ENCODE results near the gene YEATS4.

Gene YEATS4

DNA sequence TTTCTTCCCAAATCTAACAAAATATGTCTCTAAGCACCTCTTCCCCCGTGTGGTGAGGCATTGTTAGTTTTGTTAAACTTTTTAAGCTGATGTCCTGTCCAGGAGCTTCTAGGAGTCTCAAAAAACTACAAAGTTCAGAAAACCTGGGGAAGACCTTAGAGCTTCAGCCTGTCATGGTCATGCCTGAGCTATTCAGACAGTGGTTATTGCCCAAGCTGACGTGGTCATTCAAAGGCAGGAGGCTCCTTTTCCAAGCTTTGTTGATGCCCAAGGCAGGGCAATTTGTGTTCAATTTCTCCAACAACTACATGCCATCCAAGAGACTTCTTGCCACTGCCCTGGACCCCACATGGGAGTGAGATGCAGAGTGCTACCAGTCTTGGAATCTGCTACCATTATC, 17.1 kb upstream of the YEATS4 start:
- DNase-seq (ENCODE audit: low read depth): no peak

DNA sequence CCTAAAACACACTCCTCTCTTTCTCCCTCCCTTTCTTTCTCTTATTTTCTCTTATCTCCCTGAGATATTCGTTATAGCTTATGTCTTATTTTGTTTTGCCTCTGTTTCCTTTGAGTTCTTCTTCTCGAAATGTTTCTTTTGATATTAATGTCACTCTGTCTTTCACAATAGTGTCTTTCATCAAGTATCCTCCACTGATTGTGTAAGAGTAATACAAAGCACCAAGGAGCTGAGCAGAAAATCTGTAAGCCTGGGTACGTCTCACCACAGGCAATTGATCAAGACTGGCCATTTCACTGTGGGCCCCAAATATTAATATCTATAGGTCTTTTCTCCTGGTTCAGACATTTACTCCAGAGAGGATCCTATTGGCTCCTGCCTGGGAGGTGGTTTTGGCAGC, 16.2 kb upstream of the YEATS4 start:
- DNase-seq (ENCODE audit: low read depth): no peak

- DNase-seq (ENCODE audit: low read depth): no peak
Measured at GRCh38 chr12:69343885-69344612, 15.5 kb upstream of the YEATS4 start.

DNA sequence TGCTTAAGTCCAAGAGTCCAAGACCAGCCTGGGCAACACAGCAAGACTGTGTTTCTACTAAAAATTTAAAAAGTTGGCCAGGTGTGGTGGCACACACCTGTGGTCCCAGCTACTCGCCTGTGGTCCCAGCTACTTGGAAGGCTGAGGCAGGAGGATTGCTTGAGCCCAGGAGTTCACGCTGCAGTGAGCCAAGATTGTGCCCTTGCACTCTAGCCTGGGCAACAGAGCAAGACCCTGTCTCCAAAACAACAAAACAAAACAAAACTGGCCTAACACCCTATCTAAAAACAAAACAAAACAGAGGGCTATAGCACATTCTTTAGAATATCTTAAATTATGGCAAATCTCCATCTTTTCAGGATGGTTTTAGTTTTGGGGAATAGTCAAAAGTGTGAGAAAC, 14.5 kb upstream of the YEATS4 start:
- no peak for DNase-seq (ENCODE audit: low read depth)

GRCh38 chr12:69345742-69346141, 13.8 kb upstream of the YEATS4 start:
- no peak for DNase-seq (ENCODE audit: low read depth)

GRCh38 chr12:69348162-69348938, 11.2 kb upstream of the YEATS4 start, which contains the start of gene LYZ:
Gene LYZ, plus strand, starts transcription at chr12:69348381. Its CDS starts 28 bp downstream, at chr12:69348409.
- no peak for DNase-seq (ENCODE audit: low read depth)

GRCh38 chr12:69350002-69350626, 9.4 kb upstream of the YEATS4 start:
- no peak for DNase-seq (ENCODE audit: low read depth)

- no peak for DNase-seq (ENCODE audit: low read depth)
Measured at GRCh38 chr12:69350777-69351176, 8.8 kb upstream of the YEATS4 start.

DNA sequence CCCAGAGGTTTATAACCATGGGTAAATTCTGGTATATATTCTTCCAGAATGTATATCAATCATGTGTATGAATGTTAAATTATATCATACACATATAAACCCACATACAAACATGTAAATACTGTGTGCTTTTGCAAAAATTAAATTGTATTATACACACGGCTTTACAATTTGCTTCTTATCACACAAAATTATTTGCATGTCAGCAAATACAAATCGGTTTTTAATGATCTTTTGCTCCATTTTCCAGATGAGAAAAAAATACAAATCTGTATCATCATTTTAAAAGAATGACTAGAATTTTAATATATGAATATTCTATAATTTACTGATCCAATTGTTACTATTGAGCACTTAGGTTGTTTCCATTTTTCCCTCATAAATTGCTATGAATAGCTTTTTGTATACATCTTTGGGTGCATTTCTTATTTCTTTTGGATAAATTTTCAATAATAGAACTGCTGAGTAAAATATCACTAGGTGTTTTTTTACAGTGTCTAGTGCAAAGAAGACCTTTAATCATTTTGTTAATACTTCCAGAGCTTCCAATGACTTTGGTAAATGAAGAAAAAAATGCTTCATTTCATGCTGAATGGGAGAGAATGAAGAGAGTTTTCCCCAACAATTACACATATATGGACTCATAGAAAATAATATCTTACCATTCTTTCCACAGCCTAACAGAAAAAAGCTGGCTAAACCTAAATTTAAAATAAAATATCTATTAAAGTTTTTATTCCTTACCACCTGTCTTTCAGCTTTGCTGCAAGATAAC, 7.9 kb upstream of the YEATS4 start:
- no peak for DNase-seq (ENCODE audit: low read depth)

- no peak for DNase-seq (ENCODE audit: low read depth)
Measured at GRCh38 chr12:69352904-69353303, 6.6 kb upstream of the YEATS4 start.

DNA sequence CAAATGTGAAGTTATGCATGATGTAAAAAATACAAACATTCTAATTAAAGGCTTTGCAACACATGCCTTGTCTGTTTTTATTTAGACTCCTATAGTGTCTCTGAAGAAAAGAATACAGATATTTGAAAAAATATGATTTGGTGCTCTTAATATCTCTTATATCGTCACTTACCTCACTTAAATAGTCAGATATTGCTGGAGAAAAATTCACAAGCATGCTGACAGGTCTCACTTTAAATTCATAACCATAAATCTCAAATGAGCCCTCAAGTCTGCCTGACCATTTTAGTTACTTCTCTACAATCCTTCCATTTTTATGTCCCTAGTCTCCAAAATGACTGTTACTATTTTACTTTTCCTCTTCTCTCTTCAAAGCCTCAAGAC, 5.4 kb upstream of the YEATS4 start:
- DNase-seq (ENCODE audit: low read depth): no peak

GRCh38 chr12:69354556-69355187, 4.9 kb upstream of the YEATS4 start:
- no peak for DNase-seq (ENCODE audit: low read depth)

- DNase-seq (ENCODE audit: low read depth): no peak
Measured at GRCh38 chr12:69355363-69356028, 4.0 kb upstream of the YEATS4 start.

DNA sequence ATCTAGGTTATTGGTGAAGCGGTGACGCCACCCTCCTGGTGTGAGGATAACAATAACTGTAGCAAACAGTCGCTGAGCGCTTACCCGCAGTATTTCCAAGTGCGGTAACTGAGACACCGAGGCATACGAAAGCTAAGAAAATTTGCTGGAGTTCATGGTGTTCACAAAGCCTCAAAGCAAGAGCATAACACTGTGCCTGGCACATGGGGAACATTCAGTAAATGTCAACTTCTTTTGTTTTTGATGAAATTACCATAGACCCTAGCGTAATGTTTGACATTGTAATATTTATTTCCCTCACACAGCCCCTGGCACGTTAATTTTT, 767 bp downstream of the YEATS4 start:
- DNase-seq (ENCODE audit: low read depth): no peak

- DNase-seq (ENCODE audit: low read depth): no peak
Measured at GRCh38 chr12:69366796-69367195, 7.3 kb downstream of the YEATS4 start.

DNA sequence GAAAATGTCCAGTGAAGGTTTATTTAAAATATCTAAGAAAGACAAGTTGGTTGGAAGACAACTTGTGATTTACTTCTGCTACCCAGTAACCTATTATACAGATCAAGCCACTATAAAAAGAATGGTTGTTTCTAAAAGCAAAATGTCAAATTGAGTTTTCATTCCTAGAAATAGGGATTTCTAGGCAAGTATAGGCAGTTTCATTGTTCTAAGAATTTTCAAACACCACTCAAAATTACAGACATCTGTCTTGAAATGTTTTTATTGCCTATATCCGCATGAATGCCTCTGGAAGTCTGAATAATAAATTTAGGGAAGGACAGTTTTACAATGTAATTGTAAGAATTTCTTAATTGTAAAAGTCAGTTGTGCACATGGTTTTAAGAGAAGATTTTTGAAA, 8.6 kb downstream of the YEATS4 start:
- DNase-seq (ENCODE audit: low read depth): no peak

- no peak for DNase-seq (ENCODE audit: low read depth)
Measured at GRCh38 chr12:69383074-69383473, 23.5 kb downstream of the YEATS4 start.

DNA sequence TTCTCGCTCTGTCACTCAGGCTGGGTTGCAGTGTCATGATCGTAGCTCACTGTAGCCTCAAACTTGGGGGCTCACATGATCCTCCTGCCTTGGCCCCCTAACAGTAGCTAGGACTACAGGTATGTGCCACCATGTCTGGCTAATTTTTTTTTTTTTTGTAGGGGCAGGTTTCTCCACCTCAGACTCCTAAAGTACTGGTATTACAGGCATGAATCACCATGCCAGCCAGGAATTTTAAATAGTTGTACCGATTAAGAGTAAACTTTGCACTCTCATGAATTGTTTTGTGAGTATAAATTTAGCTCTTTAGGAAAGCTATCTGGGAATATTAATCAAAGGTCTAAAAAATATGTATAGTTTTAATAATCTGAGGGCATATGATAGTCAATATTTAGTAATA, 25.5 kb downstream of the YEATS4 start:
- no peak for DNase-seq (ENCODE audit: low read depth)

- no peak for DNase-seq (ENCODE audit: low read depth)
Measured at GRCh38 chr12:69386921-69387320, 27.4 kb downstream of the YEATS4 start.

GRCh38 chr12:69388371-69388770, 28.8 kb downstream of the YEATS4 start:
- DNase-seq (ENCODE audit: low read depth): peak; percentile 33

DNA sequence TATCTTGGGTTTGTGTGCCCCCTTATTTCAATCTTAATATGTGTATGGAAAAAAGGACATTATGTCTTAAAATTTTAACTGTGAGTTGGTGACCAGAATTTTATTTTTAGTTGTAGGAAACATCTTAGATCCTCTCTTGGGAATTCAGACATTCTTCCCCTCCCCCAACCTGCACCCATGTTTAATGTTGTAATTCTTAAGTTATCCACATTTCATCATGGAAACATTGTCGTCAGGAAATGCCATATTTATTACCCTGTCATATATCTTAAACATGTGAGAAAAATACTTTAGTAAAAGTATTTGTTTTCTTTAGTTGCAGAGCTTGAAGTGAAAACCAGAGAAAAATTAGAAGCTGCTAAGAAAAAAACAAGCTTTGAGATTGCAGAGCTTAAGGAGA, 30.3 kb downstream of the YEATS4 start:
- DNase-seq (ENCODE audit: low read depth): no peak

All from HS-5 (cell line).